ENCODE results near the gene PLAAT3. TPM values are rescaled to one million over a fixed set of nuclear protein-coding genes. Genes with fewer than 3 reads are reported as not detected.

The PLAAT3 gene
- total RNA-seq, 2 experiments from 2014 or later = 4.8 to 6.5 TPM

DNA sequence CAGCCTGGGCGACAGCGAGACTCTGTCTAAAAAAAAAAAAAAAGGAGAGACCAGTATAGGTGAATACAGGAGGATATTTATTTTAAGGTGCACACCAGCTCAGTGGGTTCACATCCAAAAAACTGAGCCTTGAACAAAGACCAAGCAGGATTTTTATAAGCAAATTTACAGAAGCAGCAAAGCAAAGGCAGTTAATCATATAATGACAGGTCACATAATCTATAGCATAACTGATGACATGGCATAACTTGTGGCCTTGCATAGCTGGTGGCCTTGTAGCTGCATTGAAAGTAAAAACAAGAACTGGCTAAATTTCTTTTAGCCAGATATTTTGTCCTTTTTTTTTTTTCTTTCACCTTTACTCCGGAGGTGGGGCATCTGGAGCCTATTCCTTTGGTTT lies 2.7 kb upstream of the PLAAT3 start:
- no peak overlapping the region for H3K27ac Mint-ChIP-seq
- H3K27me3 Mint-ChIP-seq = no peaks in the 10 kb centered on the region
- ATAC-seq = no peak
- ChIA-PET CTCF (interaction anchor here (1.2 kb wide), 1 partner anchor 138 kb away, joined by 3 read pairs; no protein-coding TSS in a partner anchor), POLR2A (no interaction called here)
- no peaks in the 10 kb centered on the region for H3K36me3 Mint-ChIP-seq (ENCODE audit: low read depth)
- intact Hi-C loops (cut with micrococcal nuclease) = loop anchor here (10.0 kb wide), 1 partner anchor 52 kb away; the partner anchor contains the start of gene PLAAT2
- DNase-seq = no peak
- H3K4me3 Mint-ChIP-seq = no peak overlapping the region
- H3K4me1 Mint-ChIP-seq (ENCODE audit: low read depth) = peaks cover 13% of the 10 kb centered on the region
- H3K9me3 Mint-ChIP-seq = no peaks in the 10 kb centered on the region
- TF ChIP-seq, protein P1, sequence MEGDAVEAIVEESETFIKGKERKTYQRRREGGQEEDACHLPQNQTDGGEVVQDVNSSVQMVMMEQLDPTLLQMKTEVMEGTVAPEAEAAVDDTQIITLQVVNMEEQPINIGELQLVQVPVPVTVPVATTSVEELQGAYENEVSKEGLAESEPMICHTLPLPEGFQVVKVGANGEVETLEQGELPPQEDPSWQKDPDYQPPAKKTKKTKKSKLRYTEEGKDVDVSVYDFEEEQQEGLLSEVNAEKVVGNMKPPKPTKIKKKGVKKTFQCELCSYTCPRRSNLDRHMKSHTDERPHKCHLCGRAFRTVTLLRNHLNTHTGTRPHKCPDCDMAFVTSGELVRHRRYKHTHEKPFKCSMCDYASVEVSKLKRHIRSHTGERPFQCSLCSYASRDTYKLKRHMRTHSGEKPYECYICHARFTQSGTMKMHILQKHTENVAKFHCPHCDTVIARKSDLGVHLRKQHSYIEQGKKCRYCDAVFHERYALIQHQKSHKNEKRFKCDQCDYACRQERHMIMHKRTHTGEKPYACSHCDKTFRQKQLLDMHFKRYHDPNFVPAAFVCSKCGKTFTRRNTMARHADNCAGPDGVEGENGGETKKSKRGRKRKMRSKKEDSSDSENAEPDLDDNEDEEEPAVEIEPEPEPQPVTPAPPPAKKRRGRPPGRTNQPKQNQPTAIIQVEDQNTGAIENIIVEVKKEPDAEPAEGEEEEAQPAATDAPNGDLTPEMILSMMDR (IDR thresholded peaks at IDR 0.05) = no peak

DNA sequence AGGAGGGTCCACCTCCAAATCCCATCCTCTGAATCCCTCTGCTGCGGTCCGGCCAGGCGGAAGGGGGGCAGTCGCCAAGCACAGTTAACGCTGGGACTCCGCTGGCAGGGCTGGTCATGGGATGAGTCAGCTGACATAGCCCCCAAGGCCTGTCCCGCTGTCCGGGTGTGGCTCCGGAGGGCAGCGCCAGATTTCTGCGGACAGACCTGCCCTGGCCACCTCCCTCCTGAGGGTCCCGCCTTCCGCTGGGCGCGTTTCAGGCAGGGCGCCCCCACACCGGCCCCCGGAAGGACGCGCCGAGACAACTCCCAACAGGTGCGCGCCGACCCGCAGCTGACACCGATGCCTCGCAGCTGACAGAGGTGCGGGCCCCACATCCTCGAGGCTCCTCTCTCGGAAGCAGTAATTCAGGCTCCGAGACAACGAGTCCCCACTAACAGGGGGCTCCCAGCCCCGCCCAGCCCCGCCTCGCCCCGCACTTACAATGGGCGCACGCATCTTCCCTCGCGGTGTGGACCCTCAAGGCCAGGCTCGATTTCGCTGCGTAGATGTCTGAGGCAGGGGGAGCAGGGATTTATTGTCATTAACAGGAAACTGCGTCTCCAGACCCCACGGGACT lies 607 bp downstream of the PLAAT3 start:
- CTCF ChIA-PET = no interaction called here
- POLR2A ChIA-PET = no interaction called here

DNA sequence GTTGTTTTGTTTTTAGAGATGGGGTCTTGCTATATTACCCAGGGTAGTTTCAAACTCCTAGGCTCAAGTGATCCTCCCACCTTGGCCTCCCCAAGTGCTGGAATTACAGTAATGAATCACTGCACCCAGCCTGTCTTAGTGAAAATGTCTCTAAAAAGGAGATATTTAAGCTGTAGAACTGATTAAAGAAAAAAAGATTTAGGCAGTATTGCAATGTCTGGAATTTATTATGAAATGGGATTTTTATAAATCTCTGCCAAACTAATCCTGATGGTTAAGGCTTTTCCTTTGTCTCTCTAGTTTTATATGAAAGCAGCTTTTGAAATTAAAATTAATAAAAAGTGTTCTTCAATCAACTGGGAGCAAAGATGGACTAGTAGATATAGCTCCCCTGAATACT lies 2.1 kb downstream of the PLAAT3 start:
- Mint-ChIP-seq H3K27ac (no peak overlapping the region), H3K9me3 (no peaks in the 10 kb centered on the region), H3K4me3 (no peak overlapping the region), H3K27me3 (no peaks in the 10 kb centered on the region), H3K4me1 (ENCODE audit: low read depth) (peaks cover 26% of the 10 kb centered on the region), H3K36me3 (ENCODE audit: low read depth) (no peaks in the 10 kb centered on the region)
- ChIA-PET POLR2A (no interaction called here), CTCF (interaction anchor here (1.3 kb wide), 1 partner anchor 133 kb away, joined by 4 read pairs; no protein-coding TSS in a partner anchor)
- ATAC-seq (no peak), DNase-seq (no peak)
- TF ChIP-seq, protein P1 (IDR thresholded peaks at IDR 0.05) = no peak
- intact Hi-C loops (cut with micrococcal nuclease) = loop anchor here (10.0 kb wide), 1 partner anchor 47 kb away; the partner anchor contains the start of gene PLAAT2

More for the DNA sequence above, 607 bp downstream of the PLAAT3 start:
- Mint-ChIP-seq H3K4me3 (peak overlapping the region; percentile 76), H3K27ac (peak overlapping the region; percentile 42), H3K4me1 (ENCODE audit: low read depth) (peaks cover 21% of the 10 kb centered on the region), H3K27me3 (no peaks in the 10 kb centered on the region), H3K36me3 (ENCODE audit: low read depth) (no peaks in the 10 kb centered on the region), H3K9me3 (no peaks in the 10 kb centered on the region)
- ATAC-seq (peak; percentile 66), DNase-seq (peak; percentile 64)
- intact Hi-C loops (cut with micrococcal nuclease) = loop anchor here (10.0 kb wide), 1 partner anchor 49 kb away; the partner anchor contains the start of gene PLAAT2
- TF ChIP-seq, protein P1 (IDR thresholded peaks at IDR 0.05) = no peak

DNA sequence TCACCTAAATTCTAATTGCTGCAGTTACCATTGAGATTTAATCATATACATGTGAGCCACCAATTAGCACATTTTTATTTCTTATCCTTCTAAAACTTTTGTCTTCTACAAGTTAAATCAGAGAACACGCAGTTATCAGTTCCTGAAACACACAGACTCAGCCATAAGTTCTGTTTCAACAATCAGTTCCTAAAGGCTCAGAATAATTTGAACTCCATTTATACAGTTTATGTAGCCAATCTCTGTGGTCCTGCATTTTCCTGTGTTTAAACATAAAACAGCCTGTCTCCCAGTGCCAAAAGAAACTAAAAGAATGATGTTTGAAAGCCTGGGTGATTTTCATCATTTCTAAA lies 2.9 kb downstream of the PLAAT3 start:
- ChIA-PET POLR2A (no interaction called here), CTCF (no interaction called here)
- TF ChIP-seq, protein P1 (IDR thresholded peaks at IDR 0.05) = no peak
- intact Hi-C loops (cut with micrococcal nuclease) = loop anchor here (10.0 kb wide), 1 partner anchor 47 kb away; the partner anchor contains the start of gene PLAAT2
- ATAC-seq (no peak), DNase-seq (no peak)
- no peaks in the 10 kb centered on the region for H3K27me3 Mint-ChIP-seq
- H3K4me3 Mint-ChIP-seq = no peak overlapping the region
- peaks cover 26% of the 10 kb centered on the region for H3K4me1 Mint-ChIP-seq (ENCODE audit: low read depth)
- H3K9me3 Mint-ChIP-seq = no peaks in the 10 kb centered on the region
- H3K27ac Mint-ChIP-seq = no peak overlapping the region
- H3K36me3 Mint-ChIP-seq (ENCODE audit: low read depth) = no peaks in the 10 kb centered on the region

DNA sequence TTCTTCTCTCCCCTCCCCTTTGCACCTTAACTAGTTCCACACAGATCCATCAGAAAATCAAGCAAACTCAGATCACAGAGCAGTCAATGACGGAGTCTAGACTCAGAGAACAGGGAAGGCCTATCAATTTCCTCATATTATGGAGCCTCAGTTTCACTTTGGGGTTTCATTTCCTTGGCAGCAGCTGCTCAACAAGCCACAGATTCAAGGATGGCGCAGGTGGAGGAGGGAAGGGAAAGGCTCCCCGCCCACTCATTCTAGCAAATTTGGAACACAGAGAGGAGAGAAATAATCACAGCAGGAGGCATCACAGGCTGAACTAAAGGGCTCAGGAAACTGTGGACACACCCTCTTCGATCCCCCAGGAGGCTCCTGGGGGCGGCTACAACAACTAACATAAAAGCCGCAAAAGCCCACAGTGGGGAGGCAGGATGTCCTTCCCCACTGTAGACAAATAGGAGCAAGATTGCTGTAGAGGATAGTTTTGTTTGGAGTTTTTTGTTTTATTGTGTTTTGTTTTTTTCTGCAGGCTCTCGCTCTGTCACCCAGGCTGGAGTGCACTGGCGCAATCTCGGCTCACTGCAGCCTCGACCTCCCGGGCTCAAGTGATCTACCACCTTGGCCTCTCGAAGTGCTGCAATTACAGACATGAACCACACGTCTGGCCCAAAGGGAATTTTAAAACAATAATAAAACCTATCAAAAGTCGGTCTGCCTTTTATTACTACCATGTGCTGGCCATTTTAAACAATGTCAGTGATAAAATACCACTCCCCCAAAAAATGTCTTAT lies 3.4 kb downstream of the PLAAT3 start:
- H3K36me3 Mint-ChIP-seq (ENCODE audit: low read depth) = no peaks in the 10 kb centered on the region
- intact Hi-C loops (cut with micrococcal nuclease) = loop anchor here (10.0 kb wide), 1 partner anchor 46 kb away; the partner anchor contains the start of gene PLAAT2
- ATAC-seq = no peak
- TF ChIP-seq, protein P1 (IDR thresholded peaks at IDR 0.05) = no peak
- ChIA-PET CTCF (no interaction called here), POLR2A (no interaction called here)
- H3K4me3 Mint-ChIP-seq = no peak overlapping the region
- no peak overlapping the region for H3K27ac Mint-ChIP-seq
- no peaks in the 10 kb centered on the region for H3K27me3 Mint-ChIP-seq
- no peaks in the 10 kb centered on the region for H3K9me3 Mint-ChIP-seq
- H3K4me1 Mint-ChIP-seq (ENCODE audit: low read depth) = peaks cover 26% of the 10 kb centered on the region
- no peak for DNase-seq

All from activated CD8-positive, alpha-beta T cell treated with anti-CD3 and anti-CD28 coated beads for 36 hours (primary cell).